Liver (tissue), 3 donors: Measurements from ENCODE around the gene TMEM244.

Experiments used
- ATF3 ChIP-seq: IDR thresholded peaks from 2 replicates; pipeline ENCODE4 v1.6.1; 2016; ENCODE audit warnings: antibody characterized with exemption
- CTCF ChIP-seq: fragments of 150-350 bp; IDR thresholded peaks from 2 replicates; pipeline ENCODE4 v1.5.1; 2017; ENCODE audit warnings: improper control_type of control experiment, low read depth, low read length; ENCODE audit not compliant: missing input control
- EGR1 ChIP-seq, 2 donors: IDR thresholded peaks; 2 replicates each; pipeline ENCODE4 v1.6.1; 2016 to 2018; ENCODE audit warnings: antibody characterized with exemption in 2 of 2, low read depth in 2 of 2
- HNF4A ChIP-seq, 2 donors: conservative IDR thresholded peaks; 2 replicates each; pipeline ENCODE4 v1.6.1; 2016; ENCODE audit warnings: antibody characterized with exemption in 2 of 2, mild to moderate bottlenecking in 2 of 2
- HNF4G ChIP-seq: IDR thresholded peaks from 2 replicates; pipeline ENCODE4 v1.6.1; 2016; ENCODE audit warnings: antibody characterized with exemption
- JUND ChIP-seq, 2 donors: IDR thresholded peaks; 2 replicates each; pipeline ENCODE4 v1.6.1; 2016; ENCODE audit warnings: antibody characterized with exemption in 2 of 2
- MAX ChIP-seq: IDR thresholded peaks from 2 replicates; pipeline ENCODE4 v1.6.1; 2016; ENCODE audit warnings: antibody characterized with exemption
- RAD21 ChIP-seq, 2 donors: IDR thresholded peaks; 2 replicates each; pipeline ENCODE4 v1.6.1; 2016; ENCODE audit warnings: antibody characterized with exemption in 2 of 2, mild to moderate bottlenecking in 2 of 2
- REST ChIP-seq: IDR thresholded peaks from 2 replicates; pipeline ENCODE4 v1.6.1; 2016; ENCODE audit warnings: antibody characterized with exemption, mild to moderate bottlenecking
- RXRA ChIP-seq, 2 donors: IDR thresholded peaks; 2 replicates each; pipeline ENCODE4 v1.6.1; 2017 to 2018; ENCODE audit warnings: antibody characterized with exemption in 2 of 2, mild to moderate bottlenecking in 1 of 2
- SP1 ChIP-seq: IDR thresholded peaks from 2 replicates; pipeline ENCODE4 v1.6.1; 2018; ENCODE audit warnings: antibody characterized with exemption, mild to moderate bottlenecking
- YY1 ChIP-seq: IDR thresholded peaks from 2 replicates; pipeline ENCODE4 v1.6.1; 2016; ENCODE audit warnings: antibody characterized with exemption, mild to moderate bottlenecking
- ZBTB33 ChIP-seq: IDR thresholded peaks from 2 replicates; pipeline ENCODE4 v1.6.1; 2016; ENCODE audit warnings: antibody characterized with exemption
- donor health status: healthy.
- donor health status: healthy.

- TF ChIP-seq CTCF (no peak), MAX (no peak), SP1 (no peak), RAD21 (IDR thresholded peaks at IDR 0.05) (no peak), JUND (IDR thresholded peaks at IDR 0.05) (no peak), REST (no peak), YY1 (no peak), HNF4A (conservative IDR thresholded peaks at IDR 0.05) (no peak), EGR1 (IDR thresholded peaks at IDR 0.05; ENCODE audit: low read depth in 2 of 2) (no peak), ATF3 (no peak), RXRA (IDR thresholded peaks at IDR 0.05) (no peak), HNF4G (no peak), ZBTB33 (no peak)
Measured at GRCh38 chr6:129866688-129867087, 5.6 kb upstream of the TMEM244 start.
